Hematopoietic multipotent progenitor cell (in vitro differentiated cells): ENCODE measurements around the gene SIRPG. TPM values are rescaled to one million over a fixed set of nuclear protein-coding genes. Genes with fewer than 3 reads are reported as not detected.
"Not testable (repeated sequence)": the region's sequence is repeated elsewhere in the genome, so short reads cannot be mapped to it uniquely, and the experiment has no call there.

ENCODE experiments used
- DNase-seq, 3 donors: peaks; one replicate each; pipeline ENCODE4 v3.0.0-alpha.2; 2011 to 2015; ENCODE audit warnings: low read depth in 2 of 3, low spot score in 2 of 3
- total RNA-seq: library from RNA; depleted of rRNA; stranded (reverse); fragments of >200 nt; gene quantifications from one replicate; pipeline ENCODE4 v1.2.3, GENCODE V29; 2012

SIRPG gene
- under 0.01 TPM for total RNA-seq

GRCh38 chr20:1657556-1658334 is at the start of gene SIRPG:
TSS of gene SIRPG (minus strand) at chr20:1657779. CDS start at chr20:1657714, 65 bp downstream.
- peak in 1 of 3 donors; percentile 13 for DNase-seq

- DNase-seq: not testable (repeated sequence)
These were observed 49.3 kb upstream of the SIRPG start for GRCh38 chr20:1706887-1707286.

- no peak for DNase-seq
These were observed 48.5 kb upstream of the SIRPG start for GRCh38 chr20:1706079-1706478.

GRCh38 chr20:1702855-1703254 is 45.3 kb upstream of the SIRPG start:
- no peak for DNase-seq

- DNase-seq: peak in 2 of 3 donors; percentile 46 to 86
These were observed 44.7 kb upstream of the SIRPG start for GRCh38 chr20:1702328-1702727.

- no peak for DNase-seq
These were observed 43.4 kb upstream of the SIRPG start for GRCh38 chr20:1700990-1701389.

- DNase-seq: no peak
These were observed 40.0 kb upstream of the SIRPG start for GRCh38 chr20:1697592-1697991.

GRCh38 chr20:1696521-1697209 is 39.1 kb upstream of the SIRPG start:
- peak in 1 of 3 donors; percentile 17 for DNase-seq

GRCh38 chr20:1694672-1695071 is 37.1 kb upstream of the SIRPG start:
- no peak for DNase-seq

- no peak for DNase-seq
These were observed 35.8 kb upstream of the SIRPG start for GRCh38 chr20:1693427-1693826.

- no peak for DNase-seq
These were observed 32.1 kb upstream of the SIRPG start for GRCh38 chr20:1689721-1690120.

- no peak for DNase-seq
These were observed 31.4 kb upstream of the SIRPG start for GRCh38 chr20:1688886-1689538.

- no peak for DNase-seq
These were observed 29.5 kb upstream of the SIRPG start for GRCh38 chr20:1687053-1687452.

GRCh38 chr20:1686151-1686748 is 28.7 kb upstream of the SIRPG start:
- no peak for DNase-seq

- DNase-seq: no peak
These were observed 27.9 kb upstream of the SIRPG start for GRCh38 chr20:1685304-1686052.

- no peak for DNase-seq
These were observed 27.3 kb upstream of the SIRPG start for GRCh38 chr20:1684872-1685271.

- DNase-seq: no peak
These were observed 19.1 kb upstream of the SIRPG start for GRCh38 chr20:1676650-1677049.

GRCh38 chr20:1674990-1675780 is 17.6 kb upstream of the SIRPG start:
- DNase-seq: no peak

GRCh38 chr20:1674361-1674760 is 16.8 kb upstream of the SIRPG start:
- DNase-seq: no peak

- DNase-seq: no peak
These were observed 15.8 kb upstream of the SIRPG start for GRCh38 chr20:1673424-1673823.
